Camera-type eye (tissue), 1 donor: ENCODE data around the gene LCN9. TPM values are rescaled to one million over a fixed set of nuclear protein-coding genes. Genes with fewer than 3 reads are reported as not detected.

Experiments
- total RNA-seq: library from RNA; depleted of rRNA; stranded (reverse); fragments of >200 nt; gene quantifications from one replicate; pipeline ENCODE4 v1.2.3, GENCODE V29; 2014

LCN9 gene, protein sequence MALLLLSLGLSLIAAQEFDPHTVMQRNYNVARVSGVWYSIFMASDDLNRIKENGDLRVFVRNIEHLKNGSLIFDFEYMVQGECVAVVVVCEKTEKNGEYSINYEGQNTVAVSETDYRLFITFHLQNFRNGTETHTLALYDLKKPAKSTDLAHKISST
- total RNA-seq = not detected

DNA sequence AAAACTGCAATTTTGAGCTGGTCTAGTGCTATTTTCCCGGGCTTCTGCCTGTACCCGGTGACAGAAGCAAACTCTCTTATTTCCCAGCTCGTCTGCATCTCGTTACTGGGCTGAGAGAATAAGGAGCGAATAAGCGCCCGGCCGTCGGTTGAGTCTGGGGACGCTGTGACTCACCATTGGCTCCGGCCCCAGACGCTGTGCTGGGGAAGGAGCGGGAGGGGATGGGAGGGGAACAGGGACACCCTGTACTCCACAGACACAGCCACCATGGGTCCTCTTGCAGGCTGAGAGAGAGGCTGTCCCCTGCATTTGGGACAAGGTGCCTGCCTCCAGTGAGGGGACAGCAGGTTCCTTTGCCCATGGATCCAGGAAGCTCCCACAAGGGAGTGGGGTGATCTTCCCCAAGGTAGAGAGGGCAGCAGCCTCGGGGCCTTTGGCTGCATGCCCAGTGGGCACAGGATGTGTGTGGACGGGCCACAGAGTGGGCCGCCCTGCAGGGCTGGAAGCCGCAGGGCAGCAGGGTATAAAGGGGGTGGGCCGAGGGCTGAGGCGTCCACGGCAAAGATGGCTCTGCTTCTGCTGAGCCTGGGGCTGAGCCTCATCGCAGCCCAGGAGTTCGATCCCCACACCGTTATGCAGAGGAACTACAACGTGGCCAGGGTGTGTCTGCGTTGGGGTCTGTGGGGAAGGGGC is at the start of gene LCN9:
Gene LCN9, plus strand, starts transcription at position 552 of the 693 bp plus-strand sequence. Its CDS starts 13 bp downstream, at position 565.

DNA sequence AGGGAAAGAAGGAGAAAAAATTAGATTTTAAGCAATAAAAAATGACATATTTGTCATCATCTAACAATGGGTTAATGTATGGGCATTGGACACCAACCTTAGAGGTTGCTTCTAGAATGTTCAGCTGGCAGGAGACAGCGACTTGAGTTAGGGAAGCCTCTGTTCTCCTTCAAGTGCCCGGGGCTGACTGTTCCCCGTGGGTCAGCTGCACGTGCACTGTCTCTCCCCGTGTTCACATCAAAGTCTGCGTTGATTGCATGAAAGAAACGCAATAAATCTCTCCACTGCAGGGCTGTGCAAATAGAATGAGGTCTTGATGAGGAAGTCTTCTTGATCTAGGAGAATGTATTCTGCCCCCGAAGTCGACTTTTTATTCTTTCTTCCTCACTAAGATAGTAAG is 23.9 kb upstream of the LCN9 start, which contains the start of gene GLT6D1:
Gene GLT6D1, minus strand, starts transcription at position 345 of the 400 bp plus-strand sequence. CDS start 353 bp downstream, outside the sequence.

DNA sequence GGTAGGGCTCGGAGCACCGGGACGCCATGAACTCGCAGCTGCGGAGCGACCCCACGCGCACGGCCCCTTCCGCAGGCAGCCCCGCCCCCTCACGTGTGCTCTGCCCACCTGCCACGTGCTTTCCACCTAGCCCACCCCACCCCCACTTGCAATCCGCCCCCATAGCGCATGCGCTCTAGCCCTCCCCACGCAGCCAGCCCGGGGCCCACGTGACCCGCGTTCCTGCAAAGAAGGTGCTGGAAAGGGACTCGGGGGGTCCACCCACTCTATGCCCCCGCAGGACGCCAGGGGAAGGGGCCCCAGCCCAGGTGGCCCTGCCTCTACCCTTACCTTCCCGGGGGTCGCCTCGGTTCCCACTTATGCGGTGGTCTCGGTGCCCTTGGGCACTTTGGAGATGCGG is 36.3 kb downstream of the LCN9 start, which contains the start of gene SOHLH1:
Gene SOHLH1, minus strand, starts transcription at position 42 of the 400 bp plus-strand sequence. Its CDS starts 14 bp downstream, at position 28.

DNA sequence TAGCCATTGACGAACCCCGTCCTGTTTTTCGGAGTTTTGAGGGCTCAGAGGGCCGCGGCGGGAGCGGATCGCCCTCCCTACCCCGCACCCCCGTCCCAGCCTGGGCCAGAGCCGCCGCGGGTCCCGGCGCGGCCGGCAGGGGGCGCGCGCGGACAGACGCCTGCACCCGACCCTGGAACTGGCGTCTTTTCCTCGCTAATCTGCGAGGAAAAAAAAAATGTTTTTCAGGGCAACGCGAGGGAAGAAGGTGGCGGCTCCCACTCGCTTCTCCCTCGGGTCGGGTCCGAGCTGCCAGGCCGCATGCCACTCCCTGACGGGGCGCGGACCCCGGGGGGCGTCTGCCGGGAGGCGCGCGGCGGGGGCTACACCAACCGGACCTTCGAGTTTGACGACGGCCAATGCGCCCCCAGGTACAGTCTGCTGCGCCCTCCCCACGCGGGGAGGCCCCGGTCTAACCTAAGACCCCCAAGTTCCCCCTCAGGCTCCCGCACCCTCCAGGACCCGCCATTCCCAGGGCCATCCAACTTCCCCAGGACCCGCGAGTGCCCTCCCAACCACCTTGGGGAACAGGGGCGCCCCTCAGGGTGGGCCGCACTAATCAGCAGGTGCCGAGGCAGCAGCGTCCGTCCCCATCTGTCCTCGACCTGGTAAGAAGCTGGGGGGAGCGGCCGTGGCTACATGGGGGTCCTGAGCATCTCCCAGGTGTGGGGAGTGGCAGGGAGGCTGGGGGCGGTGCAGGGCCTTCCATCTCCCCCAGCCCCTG is 39.0 kb downstream of the LCN9 start, which contains the start of gene KCNT1:
Gene KCNT1, plus strand, starts transcription at position 227 of the 763 bp plus-strand sequence. Its CDS starts 74 bp downstream, at position 301.

Other genes with a start within 250 kb of the LCN9 start
- 32.5 TPM for gene PPP1R26, start 183.5 kb upstream of the LCN9 start, total RNA-seq
- 20.0 TPM for gene MRPS2, start 162.6 kb upstream of the LCN9 start, total RNA-seq
- gene LCN1, start 141.9 kb upstream of the LCN9 start, total RNA-seq = 13.0 TPM
- gene OBP2A, start 117.2 kb upstream of the LCN9 start, total RNA-seq = not detected
- not detected for gene PAEP, start 101.6 kb upstream of the LCN9 start, total RNA-seq
- gene GLT6D1, start 23.8 kb upstream of the LCN9 start, total RNA-seq = not detected
- gene SOHLH1, start 36.2 kb downstream of the LCN9 start, total RNA-seq = 0.99 TPM
- 1.1 TPM for gene KCNT1, start 38.9 kb downstream of the LCN9 start, total RNA-seq
- 123 TPM for gene CAMSAP1, start 244.2 kb downstream of the LCN9 start, total RNA-seq